ENCODE data around the gene DOCK4.

- TF ChIP-seq CTCF (IDR thresholded peaks at IDR 0.05) = no peak
- TF ChIP-seq POLR2A (IDR thresholded peaks at IDR 0.05) = no peak
Observed at GRCh38 chr7:112120696-112121217, 85.4 kb downstream of the DOCK4 start.

Data from esophagus squamous epithelium (tissue), 4 donors.